GM19025 (cell line): ENCODE results near the gene KCNK5.

Source experiments
- ATAC-seq: cut with Tn5 transposase; IDR thresholded peaks from one replicate; pipeline ENCODE4 v1.9.1; 2021; ENCODE audit warnings: mild to moderate bottlenecking, low read depth, moderate library complexity; ENCODE audit not compliant: unreplicated experiment

The KCNK5 gene

GRCh38 chr6:39243809-39244208 is 14.5 kb upstream of the KCNK5 start:
- no peak for ATAC-seq

- ATAC-seq: no peak
These were observed 11.0 kb upstream of the KCNK5 start for GRCh38 chr6:39240155-39240757.

DNA sequence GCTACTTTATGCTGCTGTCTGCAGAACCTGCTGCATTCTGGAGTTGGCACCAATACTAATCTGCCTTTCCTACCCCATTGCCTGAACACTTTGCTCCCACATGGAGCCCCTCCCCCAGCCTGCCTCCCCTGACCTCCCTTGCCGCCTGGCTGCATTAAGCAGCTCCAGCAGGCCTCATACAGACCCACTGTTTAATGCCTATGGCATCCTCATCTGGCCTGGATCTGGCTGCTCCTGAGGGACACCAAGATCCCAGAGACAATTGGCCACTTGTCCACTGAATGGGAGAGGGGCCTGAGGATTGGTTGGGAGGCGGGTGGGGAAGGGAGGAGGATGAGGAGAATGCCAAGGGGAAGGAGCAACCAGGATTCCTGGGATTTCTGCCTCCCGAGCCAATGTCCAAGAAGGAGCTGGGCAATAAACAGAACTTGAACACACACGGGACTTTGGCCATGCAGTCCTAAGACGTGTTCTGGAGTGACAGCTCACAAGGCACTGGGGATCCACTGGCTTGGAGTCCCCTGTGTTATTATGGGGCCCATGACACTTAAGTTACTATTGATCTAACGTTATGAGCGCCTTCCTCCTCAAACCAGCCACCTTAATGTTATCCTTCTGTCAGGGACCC is 10.4 kb upstream of the KCNK5 start:
- no peak for ATAC-seq

- ATAC-seq: no peak
These were observed 7.5 kb upstream of the KCNK5 start for GRCh38 chr6:39236742-39237141.

- no peak for ATAC-seq
These were observed 4.1 kb upstream of the KCNK5 start for GRCh38 chr6:39233333-39233732.

- no peak for ATAC-seq
These were observed 2.4 kb upstream of the KCNK5 start for GRCh38 chr6:39231521-39232243.

DNA sequence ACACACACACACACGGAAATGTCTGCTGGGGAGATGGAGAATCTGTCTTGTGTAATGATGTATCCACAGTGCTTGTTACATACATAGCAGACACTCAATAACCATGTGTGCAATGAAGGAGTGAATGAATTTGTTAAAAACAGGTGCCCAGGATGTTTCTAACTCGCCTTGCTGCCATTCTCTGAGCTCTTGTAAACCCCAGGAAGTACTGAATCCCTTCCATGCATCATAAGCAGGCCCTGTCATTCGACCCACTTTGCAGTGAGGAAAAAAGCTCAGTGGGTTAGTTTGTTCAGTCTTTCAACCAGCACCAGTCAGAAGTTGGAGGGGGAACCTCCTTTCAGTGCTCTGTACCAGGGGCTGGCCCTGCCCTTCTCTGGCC is 1.4 kb upstream of the KCNK5 start:
- no peak for ATAC-seq

GRCh38 chr6:39228111-39228971 is 934 bp downstream of the KCNK5 start:
- no peak for ATAC-seq

DNA sequence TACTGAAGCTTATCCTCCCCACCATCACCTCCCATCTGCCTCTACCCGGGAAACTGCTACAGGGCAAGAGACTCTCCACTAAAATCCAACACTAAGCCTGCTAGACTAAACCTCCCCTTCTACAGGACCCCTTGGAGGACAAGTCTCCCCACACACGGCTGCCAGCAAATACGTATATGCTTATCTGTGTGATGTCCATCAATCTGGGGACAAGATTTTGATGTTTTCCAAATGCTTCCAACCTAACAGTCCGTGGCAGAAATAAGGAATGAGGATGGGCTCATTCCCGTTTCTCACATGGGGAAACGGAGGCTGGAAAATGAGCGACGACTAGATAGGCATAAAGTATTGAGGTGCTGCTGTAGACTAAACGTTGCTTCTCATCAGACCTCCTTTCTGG is 1.8 kb downstream of the KCNK5 start:
- no peak for ATAC-seq

- ATAC-seq: no peak
These were observed 2.5 kb downstream of the KCNK5 start for GRCh38 chr6:39226639-39227329.

GRCh38 chr6:39225946-39226437 is 3.3 kb downstream of the KCNK5 start:
- no peak for ATAC-seq

DNA sequence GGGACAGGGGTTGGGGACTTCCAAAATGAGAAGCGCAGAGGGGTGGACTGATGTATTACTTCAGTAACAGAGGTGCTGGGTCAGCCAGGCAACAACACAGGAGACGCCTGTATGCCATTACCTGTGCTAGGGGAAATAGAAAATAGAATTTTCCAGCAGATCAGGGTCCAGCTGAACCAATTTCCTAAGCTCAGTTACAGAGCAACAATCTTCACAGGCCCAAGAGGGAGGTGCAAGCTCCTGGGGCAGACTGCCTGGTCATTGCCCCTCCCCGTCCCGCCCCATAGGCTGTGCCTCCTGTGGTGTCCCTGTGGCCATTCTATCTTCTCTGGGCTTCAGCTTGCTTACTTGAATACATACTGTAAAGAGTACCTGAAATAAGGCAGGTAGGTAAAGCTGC is 3.7 kb downstream of the KCNK5 start:
- no peak for ATAC-seq

- ATAC-seq: no peak
These were observed 4.6 kb downstream of the KCNK5 start for GRCh38 chr6:39224523-39225182.

- ATAC-seq: no peak
These were observed 5.3 kb downstream of the KCNK5 start for GRCh38 chr6:39224011-39224410.

- no peak for ATAC-seq
These were observed 5.7 kb downstream of the KCNK5 start for GRCh38 chr6:39223555-39223954.

- no peak for ATAC-seq
These were observed 6.2 kb downstream of the KCNK5 start for GRCh38 chr6:39223061-39223460.

DNA sequence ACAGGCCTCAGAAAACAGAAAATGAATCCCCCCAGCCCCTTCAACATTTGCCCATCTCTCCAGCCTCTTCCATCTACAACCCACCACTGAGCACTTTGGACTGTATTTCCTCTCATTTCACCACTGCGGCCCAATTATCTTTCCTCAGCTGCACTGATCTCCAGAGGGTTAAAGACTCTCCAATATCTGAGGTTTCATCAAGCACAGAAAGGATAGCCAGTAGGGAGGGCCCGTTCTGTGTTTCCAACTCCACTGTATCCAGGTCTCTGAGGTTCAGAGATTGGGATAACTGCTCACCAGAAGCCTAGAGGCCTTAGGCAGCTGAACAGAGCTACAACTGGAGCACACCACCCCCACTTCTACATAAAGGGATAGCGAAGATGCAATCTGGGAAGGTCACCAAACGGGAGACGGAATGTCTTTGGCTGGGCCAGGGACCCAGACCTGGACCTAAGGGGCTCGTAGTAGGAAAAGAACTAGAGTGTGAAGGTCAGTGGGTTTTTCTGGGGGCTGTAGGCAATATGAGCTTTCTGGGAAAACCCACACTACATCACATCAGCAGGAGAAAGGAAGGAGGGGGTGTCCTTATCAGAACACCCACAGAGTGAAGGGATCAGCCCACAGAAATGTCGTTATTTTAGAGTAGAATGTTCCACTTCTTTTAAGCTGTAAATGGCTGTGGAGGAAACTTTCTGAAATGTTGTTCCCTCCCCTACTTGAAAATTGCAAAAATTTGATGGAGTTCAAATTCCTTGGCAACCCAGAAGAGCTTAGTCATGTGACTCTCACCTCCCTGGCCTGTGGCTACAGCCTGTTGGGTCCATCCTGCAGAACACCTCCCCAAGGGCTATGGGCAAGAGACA is 7.3 kb downstream of the KCNK5 start:
- ATAC-seq: no peak

GRCh38 chr6:39221115-39221514 is 8.2 kb downstream of the KCNK5 start:
- no peak for ATAC-seq
